ENCODE results near the gene APAF1. TPM values are rescaled to one million over a fixed set of nuclear protein-coding genes. Genes with fewer than 3 reads are reported as not detected.
"Not testable (repeated sequence)": the region's sequence is repeated elsewhere in the genome, so short reads cannot be mapped to it uniquely, and the experiment has no call there.

APAF1 gene
- total RNA-seq (28.5 TPM), polyA plus RNA-seq (1 to 10 TPM; 4.9 to 7.5 (median 6.8) TPM)

- Histone ChIP-seq H3K27ac (ENCODE audit: insufficient read depth, low read length, poor library complexity, severe bottlenecking) (peak within 1 kb of the TSS; percentile 83), H3K4me3 (ENCODE audit: low read depth, low read length) (peak within 1 kb of the TSS; percentile 98), H3K27me3 (ENCODE audit: control insufficient read depth, insufficient read depth, low read length) (no peaks in the 10 kb centered on the region), H3K36me3 (ENCODE audit: control insufficient read depth, insufficient read depth, low read length) (peaks cover 11% of the 10 kb centered on the region), H3K4me1 (ENCODE audit: control insufficient read depth, insufficient read depth, low read length, poor library complexity, severe bottlenecking) (peaks cover 34% of the 10 kb centered on the region), H3K9me3 (ENCODE audit: control insufficient read depth in 2 of 2, low read length in 2 of 2) (no peaks in the 10 kb centered on the region)
- Mint-ChIP-seq H3K36me3 (peaks cover 9% of the 10 kb centered on the region), H3K27me3 (no peaks in the 10 kb centered on the region), H3K4me1 (peaks cover 12 to 71% (median 50%) of the 10 kb centered on the region in 4 donors), H3K27ac (peak within 1 kb of the TSS; percentile 91 to 96 (median 96)), H3K4me3 (peak within 1 kb of the TSS; percentile 98 to 100 (median 98)), H3K9me3 (no peaks in the 10 kb centered on the region)
- ATAC-seq (ENCODE audit: low read depth in 2 of 2) (peak; percentile 92 to 95), DNase-seq (peak; percentile 93 to 97 (median 97))
Measured at GRCh38 chr12:98644712-98645571, at the start of gene APAF1, which contains the start of gene IKBIP. Gene APAF1, plus strand, starts transcription at chr12:98645290. Its CDS starts 3,070 bp downstream, at chr12:98648360. Gene IKBIP, minus strand, starts transcription at chr12:98644788. Its CDS starts 87 bp downstream, at chr12:98644701.

GRCh38 chr12:98597313-98597712 lies 47.8 kb upstream of the APAF1 start:
- H3K27ac Mint-ChIP-seq; ATAC-seq (ENCODE audit: low read depth in 2 of 2); H3K9me3 ChIP-seq (ENCODE audit: control insufficient read depth in 2 of 2, low read length in 2 of 2); DNase-seq; H3K27ac ChIP-seq (ENCODE audit: insufficient read depth, low read length, poor library complexity, severe bottlenecking); H3K4me3 ChIP-seq (ENCODE audit: low read depth, low read length); H3K27me3 ChIP-seq (ENCODE audit: control insufficient read depth, insufficient read depth, low read length); H3K9me3 Mint-ChIP-seq; H3K27me3 Mint-ChIP-seq: not testable (repeated sequence)
- Mint-ChIP-seq H3K4me3 (peak overlapping the region in 2 of 4 donors; percentile 19 to 53), H3K4me1 (peaks cover 6 to 48% (median 34%) of the 10 kb centered on the region in 4 donors), H3K36me3 (peaks cover 29% of the 10 kb centered on the region)
- peaks cover 39% of the 10 kb centered on the region for H3K4me1 ChIP-seq (ENCODE audit: control insufficient read depth, insufficient read depth, low read length, poor library complexity, severe bottlenecking)
- H3K36me3 ChIP-seq (ENCODE audit: control insufficient read depth, insufficient read depth, low read length) = peaks cover 63% of the 10 kb centered on the region

- Mint-ChIP-seq H3K9me3 (no peaks in the 10 kb centered on the region), H3K4me3 (no peak overlapping the region), H3K4me1 (peaks cover 2 to 19% (median 12%) of the 10 kb centered on the region in 4 donors), H3K27me3 (no peaks in the 10 kb centered on the region), H3K27ac (no peak overlapping the region), H3K36me3 (peaks cover 38% of the 10 kb centered on the region)
- H3K4me1 ChIP-seq (ENCODE audit: control insufficient read depth, insufficient read depth, low read length, poor library complexity, severe bottlenecking) = peaks cover 9% of the 10 kb centered on the region
- DNase-seq = no peak
- H3K27ac ChIP-seq (ENCODE audit: insufficient read depth, low read length, poor library complexity, severe bottlenecking) = no peak overlapping the region
- H3K36me3 ChIP-seq (ENCODE audit: control insufficient read depth, insufficient read depth, low read length) = peaks cover 73% of the 10 kb centered on the region
- no peak for ATAC-seq (ENCODE audit: low read depth in 2 of 2)
- no peak overlapping the region for H3K4me3 ChIP-seq (ENCODE audit: low read depth, low read length)
- H3K9me3 ChIP-seq (ENCODE audit: control insufficient read depth in 2 of 2, low read length in 2 of 2) = no peaks in the 10 kb centered on the region
- H3K27me3 ChIP-seq (ENCODE audit: control insufficient read depth, insufficient read depth, low read length) = no peaks in the 10 kb centered on the region
Measured at GRCh38 chr12:98601924-98602323, 43.2 kb upstream of the APAF1 start.

- Mint-ChIP-seq H3K27ac (no peak overlapping the region), H3K27me3 (no peaks in the 10 kb centered on the region), H3K4me1 (peaks cover 0 to 9% (median 3%) of the 10 kb centered on the region in 4 donors), H3K4me3 (no peak overlapping the region), H3K9me3 (no peaks in the 10 kb centered on the region), H3K36me3 (peaks cover 18% of the 10 kb centered on the region)
- H3K27me3 ChIP-seq (ENCODE audit: control insufficient read depth, insufficient read depth, low read length) = no peaks in the 10 kb centered on the region
- H3K9me3 ChIP-seq (ENCODE audit: control insufficient read depth in 2 of 2, low read length in 2 of 2) = no peaks in the 10 kb centered on the region
- no peak for ATAC-seq (ENCODE audit: low read depth in 2 of 2)
- no peak overlapping the region for H3K27ac ChIP-seq (ENCODE audit: insufficient read depth, low read length, poor library complexity, severe bottlenecking)
- H3K4me3 ChIP-seq (ENCODE audit: low read depth, low read length) = no peak overlapping the region
- peaks cover 30% of the 10 kb centered on the region for H3K36me3 ChIP-seq (ENCODE audit: control insufficient read depth, insufficient read depth, low read length)
- H3K4me1 ChIP-seq (ENCODE audit: control insufficient read depth, insufficient read depth, low read length, poor library complexity, severe bottlenecking) = no peaks in the 10 kb centered on the region
- DNase-seq = no peak
Measured at GRCh38 chr12:98606359-98606988, 38.6 kb upstream of the APAF1 start.

- no peaks in the 10 kb centered on the region for H3K27me3 Mint-ChIP-seq
- peaks cover 0 to 14% (median 3%) of the 10 kb centered on the region in 4 donors for H3K4me1 Mint-ChIP-seq
- H3K4me3 Mint-ChIP-seq = no peak overlapping the region
- no peaks in the 10 kb centered on the region for H3K4me1 ChIP-seq (ENCODE audit: control insufficient read depth, insufficient read depth, low read length, poor library complexity, severe bottlenecking)
- no peak for DNase-seq
- no peaks in the 10 kb centered on the region for H3K9me3 ChIP-seq (ENCODE audit: control insufficient read depth in 2 of 2, low read length in 2 of 2)
- no peak for ATAC-seq (ENCODE audit: low read depth in 2 of 2)
- H3K27ac Mint-ChIP-seq = peak overlapping the region in 1 of 3 donors; percentile 38
- H3K27ac ChIP-seq (ENCODE audit: insufficient read depth, low read length, poor library complexity, severe bottlenecking) = no peak overlapping the region
- H3K4me3 ChIP-seq (ENCODE audit: low read depth, low read length) = no peak overlapping the region
- no peaks in the 10 kb centered on the region for H3K27me3 ChIP-seq (ENCODE audit: control insufficient read depth, insufficient read depth, low read length)
- no peaks in the 10 kb centered on the region for H3K36me3 ChIP-seq (ENCODE audit: control insufficient read depth, insufficient read depth, low read length)
- H3K9me3 Mint-ChIP-seq = no peaks in the 10 kb centered on the region
- H3K36me3 Mint-ChIP-seq = no peaks in the 10 kb centered on the region
Measured at GRCh38 chr12:98610596-98610995, 34.5 kb upstream of the APAF1 start.

- H3K4me1 ChIP-seq (ENCODE audit: control insufficient read depth, insufficient read depth, low read length, poor library complexity, severe bottlenecking) = no peaks in the 10 kb centered on the region
- DNase-seq (peak in 1 of 3 donors; percentile 24), ATAC-seq (ENCODE audit: low read depth in 2 of 2) (peak; percentile 52 to 70)
- Mint-ChIP-seq H3K27me3 (no peaks in the 10 kb centered on the region), H3K36me3 (no peaks in the 10 kb centered on the region), H3K4me1 (peaks cover 0 to 7% (median 0%) of the 10 kb centered on the region in 4 donors), H3K4me3 (no peak overlapping the region), H3K27ac (peak overlapping the region in 2 of 3 donors; percentile 42 to 50), H3K9me3 (no peaks in the 10 kb centered on the region)
- no peaks in the 10 kb centered on the region for H3K27me3 ChIP-seq (ENCODE audit: control insufficient read depth, insufficient read depth, low read length)
- H3K4me3 ChIP-seq (ENCODE audit: low read depth, low read length) = no peak overlapping the region
- H3K27ac ChIP-seq (ENCODE audit: insufficient read depth, low read length, poor library complexity, severe bottlenecking) = no peak overlapping the region
- H3K36me3 ChIP-seq (ENCODE audit: control insufficient read depth, insufficient read depth, low read length) = no peaks in the 10 kb centered on the region
- H3K9me3 ChIP-seq (ENCODE audit: control insufficient read depth in 2 of 2, low read length in 2 of 2) = no peaks in the 10 kb centered on the region
Measured at GRCh38 chr12:98612696-98613334, 32.3 kb upstream of the APAF1 start.

- Mint-ChIP-seq H3K9me3 (no peaks in the 10 kb centered on the region), H3K27ac (no peak overlapping the region), H3K27me3 (no peaks in the 10 kb centered on the region), H3K4me3 (no peak overlapping the region), H3K36me3 (no peaks in the 10 kb centered on the region), H3K4me1 (peaks cover 0 to 8% (median 4%) of the 10 kb centered on the region in 4 donors)
- no peak for ATAC-seq (ENCODE audit: low read depth in 2 of 2)
- Histone ChIP-seq H3K4me3 (ENCODE audit: low read depth, low read length) (no peak overlapping the region), H3K36me3 (ENCODE audit: control insufficient read depth, insufficient read depth, low read length) (no peaks in the 10 kb centered on the region), H3K27me3 (ENCODE audit: control insufficient read depth, insufficient read depth, low read length) (no peaks in the 10 kb centered on the region), H3K9me3 (ENCODE audit: control insufficient read depth in 2 of 2, low read length in 2 of 2) (no peaks in the 10 kb centered on the region), H3K27ac (ENCODE audit: insufficient read depth, low read length, poor library complexity, severe bottlenecking) (no peak overlapping the region), H3K4me1 (ENCODE audit: control insufficient read depth, insufficient read depth, low read length, poor library complexity, severe bottlenecking) (no peaks in the 10 kb centered on the region)
- no peak for DNase-seq
Measured at GRCh38 chr12:98618952-98619351, 26.1 kb upstream of the APAF1 start.
